ENCODE measurements around the gene IDE. TPM values are rescaled to one million over a fixed set of nuclear protein-coding genes. Genes with fewer than 3 reads are reported as not detected.
"Not testable (repeated sequence)": the region's sequence is repeated elsewhere in the genome, so short reads cannot be mapped to it uniquely, and the experiment has no call there.

The IDE gene
- total RNA-seq, 1 experiment from 2014 or later, result 13.9 TPM

DNA sequence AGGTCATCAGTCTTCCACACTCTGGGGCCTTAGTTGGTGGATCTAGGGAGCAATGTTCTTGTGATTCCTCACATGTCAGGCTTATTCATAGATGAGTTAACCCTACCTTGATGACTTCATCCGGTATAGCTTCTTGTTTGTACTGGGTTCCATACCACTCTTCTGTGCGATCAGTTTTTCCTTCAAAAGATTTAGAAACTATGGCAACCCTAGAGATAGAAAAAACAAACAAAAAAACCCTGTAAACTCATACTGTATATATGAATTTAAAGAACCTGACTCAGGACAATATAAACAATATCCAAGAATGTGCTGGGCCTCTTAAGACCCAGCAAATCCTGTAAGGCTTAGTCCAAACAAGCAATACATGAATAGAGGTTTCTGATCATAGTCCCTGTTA, 83.5 kb downstream of the IDE start:
- DNase-seq (ENCODE audit: low read depth), result no peak

GRCh38 chr10:92486637-92487036, 87.3 kb downstream of the IDE start:
- no peak for DNase-seq (ENCODE audit: low read depth)

GRCh38 chr10:92483539-92483938, 90.4 kb downstream of the IDE start:
- no peak for DNase-seq (ENCODE audit: low read depth)

- DNase-seq (ENCODE audit: low read depth), result no peak
Measured at GRCh38 chr10:92480413-92480812, 93.5 kb downstream of the IDE start.

DNA sequence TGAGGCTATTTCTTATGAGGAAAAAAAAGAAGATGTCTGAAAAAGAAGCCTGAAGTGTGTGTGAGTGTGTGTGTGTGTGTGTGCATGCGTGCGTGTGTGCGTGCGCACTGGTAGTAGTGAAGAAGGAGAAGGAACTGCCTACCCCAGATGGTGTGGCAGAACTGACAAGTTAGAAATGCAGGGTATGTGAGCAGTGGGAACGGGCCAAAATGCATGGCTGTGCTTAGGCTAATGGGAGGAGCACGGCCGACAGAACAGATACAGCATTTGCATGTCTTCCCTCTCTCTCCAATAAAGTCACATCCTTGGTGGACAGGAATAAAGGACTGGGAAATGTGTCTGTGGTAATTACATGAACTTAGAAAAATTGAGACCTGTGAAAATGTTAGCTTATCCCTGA, 94.3 kb downstream of the IDE start:
- DNase-seq (ENCODE audit: low read depth), result no peak

- no peak for DNase-seq (ENCODE audit: low read depth)
Measured at GRCh38 chr10:92478536-92478935, 95.4 kb downstream of the IDE start.

- DNase-seq (ENCODE audit: low read depth), result no peak
Measured at GRCh38 chr10:92475357-92475868, 98.5 kb downstream of the IDE start.

DNA sequence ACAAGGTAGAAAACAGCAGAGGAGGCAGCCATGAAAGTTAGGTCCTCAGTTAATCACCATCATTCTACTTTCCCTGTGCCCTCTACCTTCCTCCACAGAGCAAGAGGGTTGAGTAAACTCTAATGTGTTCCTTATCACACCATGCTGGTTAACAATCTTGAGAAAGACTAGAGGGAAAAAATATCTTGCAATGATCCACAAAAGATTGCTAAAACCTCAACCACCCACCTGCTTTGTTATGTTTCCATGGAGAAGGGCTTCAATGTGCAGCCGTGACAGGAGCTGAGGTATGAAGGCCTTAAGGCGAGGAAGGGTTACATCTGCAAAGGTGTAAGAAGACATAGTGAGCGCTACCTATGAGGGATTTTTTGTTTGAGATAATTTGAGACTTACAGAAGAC, 103.9 kb downstream of the IDE start:
- no peak for DNase-seq (ENCODE audit: low read depth)

DNA sequence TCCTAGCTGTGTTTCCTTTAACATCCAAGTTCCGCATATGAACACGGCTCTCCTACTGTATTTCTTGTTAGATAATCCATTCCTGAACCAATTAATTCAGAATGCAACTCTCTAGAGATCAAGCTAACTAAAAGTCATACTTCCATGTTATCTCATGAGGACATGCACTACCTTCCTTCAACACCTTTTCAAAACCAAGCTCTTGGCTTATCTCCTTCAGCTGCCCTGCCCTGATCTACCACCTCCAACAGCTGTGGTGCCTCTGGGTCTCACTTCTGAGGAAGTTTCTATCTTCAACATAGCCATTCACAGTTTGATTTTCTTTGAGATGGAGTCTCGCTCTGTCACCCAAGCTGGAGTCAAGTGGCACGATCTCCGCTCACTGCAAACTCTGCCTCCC, 109.5 kb downstream of the IDE start:
- DNase-seq (ENCODE audit: low read depth), result no peak

DNA sequence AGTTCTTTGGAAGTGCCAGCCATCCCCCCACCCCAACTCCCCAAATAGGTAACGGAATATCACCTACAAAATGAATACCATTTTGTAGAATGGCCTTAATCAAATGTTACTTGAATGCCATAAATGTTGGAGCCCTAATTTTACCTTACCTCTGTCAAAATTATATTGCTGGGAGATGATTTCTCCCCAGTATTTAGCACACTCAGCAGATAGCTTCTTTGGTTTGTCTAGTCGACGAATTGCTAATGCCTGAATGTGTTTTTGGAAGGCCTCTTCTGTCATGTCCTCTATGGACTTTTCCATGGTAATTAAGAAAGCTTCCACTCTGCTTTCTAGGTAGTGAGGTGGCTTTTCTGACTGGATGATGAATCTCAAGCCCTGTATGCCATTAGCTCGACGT, 110.3 kb downstream of the IDE start:
- DNase-seq (ENCODE audit: low read depth), result no peak

- not testable (repeated sequence) for DNase-seq (ENCODE audit: low read depth)
Measured at GRCh38 chr10:92454955-92455354, 118.9 kb downstream of the IDE start.

DNA sequence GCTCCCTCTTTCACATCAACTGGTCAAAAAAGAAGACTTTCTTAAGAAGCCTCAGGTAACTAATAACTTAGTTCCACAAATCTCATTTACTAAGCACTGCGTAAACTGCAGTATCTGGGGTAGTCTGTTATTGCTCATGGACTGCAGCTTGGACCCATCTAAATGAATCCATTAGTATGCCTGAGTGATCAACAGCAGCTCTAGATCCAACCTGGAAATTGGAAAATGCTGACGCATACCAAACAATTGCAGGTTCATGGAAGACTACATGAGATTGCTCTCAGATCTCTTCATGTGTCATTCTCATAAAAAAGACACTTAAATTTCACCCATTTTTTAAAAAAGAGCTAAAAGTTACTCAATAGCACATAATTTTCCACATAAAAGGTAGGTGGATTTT, 121.6 kb downstream of the IDE start:
- DNase-seq (ENCODE audit: low read depth), result no peak

DNA sequence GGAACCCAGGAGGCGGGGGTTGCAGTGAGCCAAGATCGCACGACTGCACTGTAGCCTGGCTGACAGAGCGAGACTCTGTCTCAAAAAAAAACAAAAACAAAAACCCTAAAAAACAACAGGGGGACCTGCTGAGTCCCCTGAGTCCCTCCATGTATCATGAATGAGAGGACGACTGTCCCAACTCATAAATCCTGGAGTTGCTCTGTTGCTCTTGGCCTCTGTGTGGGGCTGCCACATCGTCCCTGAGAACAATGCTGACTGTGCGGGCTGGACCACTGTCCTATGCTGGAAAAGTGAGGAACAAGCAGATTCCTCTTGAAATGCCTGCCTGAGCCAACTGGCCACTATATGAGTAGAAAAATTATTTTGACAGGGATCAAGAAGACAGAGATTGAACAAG, 122.5 kb downstream of the IDE start:
- DNase-seq (ENCODE audit: low read depth), result no peak

DNA sequence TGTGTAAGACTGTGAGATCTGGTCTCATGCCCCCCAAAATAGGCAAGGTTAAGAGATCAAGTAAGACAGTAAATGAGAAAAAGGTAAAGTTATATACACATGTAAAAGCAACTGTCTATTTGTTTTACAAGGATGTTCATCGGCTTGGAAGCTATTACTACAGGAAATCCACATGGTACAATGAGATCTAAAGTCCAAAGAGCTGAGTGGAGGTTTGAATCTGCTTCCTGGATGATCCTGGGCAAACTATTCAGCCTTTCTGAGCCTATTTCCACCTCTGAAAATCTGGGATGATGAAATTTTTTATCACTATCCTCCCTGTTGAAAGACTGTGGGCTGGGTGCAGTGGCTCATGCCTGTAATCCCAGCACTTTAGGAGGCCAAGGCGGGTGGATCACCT, 123.0 kb downstream of the IDE start:
- DNase-seq (ENCODE audit: low read depth), result no peak

- DNase-seq (ENCODE audit: low read depth), result no peak
Measured at GRCh38 chr10:92440578-92440977, 133.3 kb downstream of the IDE start.

DNA sequence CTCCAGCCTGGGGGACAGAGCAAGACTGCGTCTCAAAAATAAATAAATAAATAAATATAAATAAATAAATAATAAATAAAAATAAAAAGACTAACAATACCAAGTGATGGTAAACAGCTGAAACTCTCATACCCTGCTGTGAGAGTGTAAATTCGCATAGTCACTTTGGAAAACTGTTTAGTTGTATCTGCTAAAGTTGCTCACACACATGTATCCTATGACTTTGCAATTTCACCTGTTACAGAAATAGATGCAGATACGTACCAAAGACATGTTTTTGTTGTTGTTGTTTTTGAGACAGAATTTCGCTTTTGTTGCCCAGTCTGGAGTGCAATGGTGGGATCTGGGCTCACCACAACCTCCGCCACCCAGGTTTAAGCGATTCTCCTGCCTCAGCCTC, 135.7 kb downstream of the IDE start:
- DNase-seq (ENCODE audit: low read depth), result no peak

GRCh38 chr10:92436611-92437010, 137.3 kb downstream of the IDE start:
- no peak for DNase-seq (ENCODE audit: low read depth)

DNA sequence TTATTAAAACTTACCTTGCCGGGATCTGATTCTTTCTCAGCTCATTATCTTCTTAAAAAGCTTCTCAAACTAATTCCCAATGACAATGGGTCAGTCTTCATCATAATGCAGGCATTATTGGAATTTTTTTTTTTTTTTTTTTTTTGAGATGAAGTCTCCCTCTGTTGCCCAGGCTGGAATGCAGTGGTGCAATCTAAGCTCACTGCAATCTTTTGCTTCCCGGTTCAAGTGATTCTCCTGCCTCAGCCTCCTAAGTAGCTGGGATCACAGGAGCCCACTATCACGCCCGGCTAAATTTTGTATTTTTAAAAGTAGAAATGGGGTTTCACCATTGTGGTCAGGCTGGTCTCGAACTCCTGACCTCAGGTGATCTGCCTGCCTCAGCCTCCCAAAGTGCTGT, 137.8 kb downstream of the IDE start:
- DNase-seq (ENCODE audit: low read depth), result not testable (repeated sequence)

DNA sequence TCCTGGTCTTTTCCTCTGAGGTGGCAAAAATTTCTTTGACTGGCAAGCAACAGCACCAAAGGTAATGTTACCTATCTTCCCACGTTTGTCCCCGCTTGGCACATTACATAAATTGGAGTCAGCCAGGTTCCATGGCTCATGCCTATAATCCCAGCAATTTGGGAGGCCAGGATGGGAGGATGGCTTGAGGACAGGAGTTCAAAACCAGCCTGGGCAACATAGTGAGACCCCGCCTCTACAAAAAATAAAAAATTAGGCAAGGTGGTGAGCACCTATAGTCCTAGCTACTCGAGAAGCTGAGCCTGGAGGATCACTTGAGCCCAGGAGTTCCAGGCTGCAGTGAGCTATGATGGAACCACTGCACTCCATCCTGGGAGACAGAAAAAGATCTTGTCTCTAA, 139.5 kb downstream of the IDE start:
- no peak for DNase-seq (ENCODE audit: low read depth)

DNA sequence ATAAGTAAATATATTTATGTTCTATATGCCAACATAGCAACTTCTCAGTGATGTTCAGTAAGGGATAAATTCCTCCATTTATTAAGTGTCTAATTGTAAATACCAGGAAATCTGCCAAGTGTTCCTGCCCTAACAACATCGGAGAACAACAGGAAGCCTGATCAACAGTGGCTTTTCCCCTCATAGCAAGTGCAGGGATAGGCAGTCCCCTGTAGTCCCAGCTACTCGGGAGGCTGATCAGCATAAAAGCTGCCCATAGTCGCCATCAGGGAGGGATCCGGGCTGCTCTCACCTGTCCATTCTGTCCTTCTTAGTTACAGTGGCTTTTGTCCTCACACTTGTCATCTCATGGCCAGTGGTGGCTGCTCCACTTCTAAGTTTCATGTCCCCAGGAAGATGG, 141.3 kb downstream of the IDE start:
- no peak for DNase-seq (ENCODE audit: low read depth)

DNA sequence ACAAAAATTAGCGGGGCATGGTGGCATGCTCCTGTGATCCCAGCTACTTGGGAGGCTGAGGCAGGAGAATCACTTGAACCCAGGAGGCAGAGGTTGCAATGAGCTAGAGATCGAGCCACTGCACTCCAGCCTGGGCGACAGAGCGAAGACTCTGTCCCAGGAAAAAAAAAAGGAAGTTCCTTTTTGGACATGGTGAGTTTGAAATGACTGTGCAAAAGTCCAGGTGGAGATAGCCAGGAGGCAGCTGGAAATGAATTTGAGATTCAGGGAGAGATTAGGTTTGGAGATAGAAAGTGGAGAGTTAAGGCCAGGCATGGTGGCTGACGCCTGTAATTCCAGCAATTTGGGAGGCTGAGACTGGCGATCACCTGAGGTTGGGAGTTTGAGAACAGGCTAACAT, 143.8 kb downstream of the IDE start:
- DNase-seq (ENCODE audit: low read depth), result no peak

DNA sequence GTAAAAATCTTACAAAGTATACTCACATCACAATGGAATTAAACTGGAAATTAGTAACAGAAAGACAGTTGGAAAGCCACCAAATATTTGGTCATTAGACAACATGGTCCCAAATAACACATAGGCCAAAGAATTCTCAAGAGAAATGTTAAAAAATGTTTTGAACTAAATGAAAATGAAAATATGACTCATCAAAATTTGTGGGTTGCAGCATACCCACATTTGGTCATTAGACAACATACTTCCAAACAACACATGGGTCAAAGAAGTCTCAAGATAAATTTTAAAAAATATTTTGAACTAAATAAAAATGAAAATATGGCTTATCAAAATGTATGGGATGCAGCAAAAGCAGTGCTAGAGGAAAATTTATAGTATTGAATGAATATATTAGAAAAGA, 152.3 kb downstream of the IDE start:
- DNase-seq (ENCODE audit: low read depth), result no peak

- DNase-seq (ENCODE audit: low read depth), result no peak
Measured at GRCh38 chr10:92420546-92421275, 153.2 kb downstream of the IDE start.
